AG09319 (cell line): ENCODE measurements around the gene NFATC4.
"Not testable (repeated sequence)": the region's sequence is repeated elsewhere in the genome, so short reads cannot be mapped to it uniquely, and the experiment has no call there.

ENCODE experiments used
- DNase-seq: peaks from one replicate; pipeline ENCODE4 v3.0.0-alpha.2; 2010; ENCODE audit warnings: low read depth; ENCODE audit errors: extremely low read depth
- CTCF ChIP-seq: IDR thresholded peaks from 2 replicates; pipeline ENCODE4 v1.5.1; 2011; ENCODE audit warnings: low read depth, mild to moderate bottlenecking, inconsistent platforms, low read length, moderate library complexity

NFATC4 gene

DNA sequence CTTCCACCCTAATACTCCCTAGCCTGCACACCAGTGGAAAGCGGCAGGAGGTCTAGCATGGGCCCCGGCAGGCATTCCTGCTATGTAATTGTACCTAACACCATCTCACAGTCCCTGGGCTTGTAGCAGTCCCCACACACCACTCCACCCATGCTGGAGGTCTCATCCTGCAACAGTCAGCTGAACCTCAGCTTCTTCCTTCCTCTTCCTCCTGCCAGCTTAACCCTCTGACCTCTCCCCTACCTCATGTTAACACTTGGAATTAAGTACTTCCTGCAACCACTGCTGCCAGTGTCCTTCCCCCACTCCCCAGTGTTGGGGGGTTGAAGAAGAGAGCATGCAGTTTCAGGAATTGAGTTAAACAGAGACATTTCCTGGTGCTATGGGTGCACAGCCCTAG is 40.7 kb upstream of the NFATC4 start:
- no peak for TF ChIP-seq CTCF
- DNase-seq = no peak

- DNase-seq = not testable (repeated sequence)
- peak; percentile 30 for TF ChIP-seq CTCF
These were observed 40.1 kb upstream of the NFATC4 start for GRCh38 chr14:24327914-24328313.

DNA sequence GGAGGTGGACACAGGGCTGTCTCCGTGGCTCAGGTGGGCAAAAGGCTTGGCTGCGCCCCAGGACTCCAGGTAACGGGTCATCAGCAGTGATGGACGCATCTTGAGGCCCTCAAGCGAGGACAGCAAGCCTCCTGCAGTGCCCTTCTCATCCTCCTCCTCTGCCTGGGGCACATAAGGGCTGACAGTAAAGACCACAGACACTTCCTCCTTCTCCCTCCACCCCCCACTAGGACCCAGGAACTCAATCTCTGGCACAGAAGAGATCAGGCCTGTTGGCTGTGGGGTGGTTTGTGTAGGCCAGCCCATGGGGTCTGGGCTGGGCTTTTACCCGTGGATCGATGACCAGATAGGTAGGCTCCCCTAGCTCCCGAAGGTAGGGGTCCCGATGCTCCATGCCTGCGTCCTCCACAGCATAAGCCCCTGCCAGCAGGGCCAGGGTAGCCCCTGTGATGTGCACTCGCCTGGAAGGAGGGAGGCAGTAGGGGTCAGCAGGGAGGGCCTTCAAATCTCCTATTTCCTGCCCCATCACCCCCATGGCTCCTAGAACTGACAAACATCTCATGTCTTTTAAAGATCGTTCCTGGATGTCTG is 38.8 kb upstream of the NFATC4 start:
- no peak for TF ChIP-seq CTCF

GRCh38 chr14:24329736-24330135 is 38.2 kb upstream of the NFATC4 start:
- DNase-seq = no peak
- no peak for TF ChIP-seq CTCF

More for the DNA sequence above, 38.8 kb upstream of the NFATC4 start:
- no peak for DNase-seq

DNA sequence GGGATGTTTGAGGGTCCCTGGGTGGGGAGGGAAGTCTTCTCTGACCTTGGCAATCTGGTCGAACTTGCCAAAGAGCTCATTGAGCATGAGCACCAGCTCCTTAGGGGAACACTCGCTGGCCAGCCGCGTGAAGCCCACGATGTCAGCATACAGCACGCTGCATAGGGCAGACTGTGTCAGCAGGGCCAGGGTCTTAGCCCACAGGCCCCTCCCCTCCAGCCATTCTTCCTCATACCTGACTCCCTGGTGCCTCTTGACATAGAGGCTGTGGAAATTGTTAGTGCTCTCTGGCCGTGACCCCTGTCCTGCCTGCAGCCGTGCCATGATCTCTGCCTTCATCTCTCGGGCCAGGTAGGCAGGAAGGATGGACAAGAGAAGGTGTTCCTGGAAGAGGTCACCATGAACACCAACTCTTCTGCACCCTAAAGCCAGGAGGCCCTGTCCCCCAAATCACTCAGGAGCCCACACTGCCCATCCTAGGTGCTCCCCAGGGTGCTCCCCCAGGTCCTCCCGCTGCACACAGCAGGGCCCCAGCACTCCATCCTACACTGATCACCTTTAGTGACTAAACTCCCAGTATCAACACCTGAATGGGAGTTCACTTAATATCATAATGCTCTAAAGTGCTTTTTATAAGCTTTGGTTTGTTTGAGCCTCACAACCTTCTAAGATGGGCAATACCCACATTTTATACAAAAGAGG is 36.9 kb upstream of the NFATC4 start:
- no peak for TF ChIP-seq CTCF
- DNase-seq = no peak

DNA sequence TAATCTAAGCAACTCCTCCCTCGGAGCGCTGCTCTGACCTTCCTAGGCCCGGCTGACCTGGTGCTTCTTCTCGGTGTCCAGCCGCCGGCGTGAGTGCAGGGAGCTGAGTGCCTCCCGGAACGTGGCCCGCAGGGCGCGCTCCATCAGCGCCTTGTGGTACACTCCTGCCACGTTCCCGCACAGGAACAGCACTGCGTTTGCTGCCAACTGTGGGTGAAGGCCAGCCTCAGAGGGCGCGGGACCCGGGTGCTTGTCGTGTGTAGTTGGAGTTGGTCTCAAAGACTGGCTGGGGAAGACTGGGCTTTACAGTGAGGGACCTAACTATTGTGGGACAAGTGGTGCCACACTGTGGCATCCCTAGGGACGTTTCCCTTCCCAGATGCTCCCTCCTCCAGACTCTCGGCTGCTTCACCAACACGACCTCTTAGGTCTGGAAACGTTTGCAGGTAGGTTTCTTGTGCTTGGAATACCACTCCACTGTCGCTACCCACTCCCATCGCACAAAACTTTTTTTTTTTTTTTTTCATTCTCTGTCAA is 36.2 kb upstream of the NFATC4 start:
- TF ChIP-seq CTCF = no peak
- DNase-seq = no peak

DNA sequence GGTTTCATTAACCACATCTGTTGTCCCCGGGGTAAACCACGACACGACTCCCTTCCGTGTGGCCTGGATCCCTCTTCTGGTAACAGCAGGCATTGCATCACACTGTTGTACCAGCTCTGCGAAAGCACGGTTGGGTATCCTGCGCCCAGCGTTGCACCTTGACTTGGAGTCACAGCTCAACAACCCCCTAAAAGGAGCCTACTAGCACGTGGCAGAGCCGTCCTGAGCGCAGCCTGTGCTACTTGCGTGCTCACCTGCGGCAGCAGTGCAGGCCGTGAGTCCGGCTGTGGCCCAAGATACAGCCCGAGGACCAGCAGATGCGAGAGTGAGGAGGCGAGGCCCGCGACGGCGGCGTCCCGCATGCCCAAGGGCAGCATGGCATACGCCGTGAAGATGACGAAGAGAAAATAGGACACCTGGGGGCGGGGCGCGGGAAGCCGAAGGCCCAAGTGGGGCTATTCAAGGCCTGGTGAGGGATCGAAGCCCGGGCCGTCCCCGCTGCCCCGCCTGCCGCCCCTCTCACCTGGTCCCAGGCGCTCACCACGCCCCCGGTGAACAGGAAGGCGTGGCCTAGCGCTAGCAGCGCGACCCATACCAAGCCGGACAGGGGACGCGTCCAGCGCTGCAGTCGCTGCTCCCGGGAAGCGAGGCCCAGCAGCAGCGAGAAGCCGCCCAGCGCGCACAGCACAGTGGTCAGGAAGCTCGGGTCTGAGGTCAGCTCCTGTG is 35.6 kb upstream of the NFATC4 start:
- no peak for DNase-seq
- peak; percentile 72 for TF ChIP-seq CTCF
